ENCODE results near the gene NBAS. TPM values are rescaled to one million over a fixed set of nuclear protein-coding genes. Genes with fewer than 3 reads are reported as not detected.

The NBAS gene
- total and polyA plus RNA-seq, 9 of the 15 experiments (the other 6 are each of a cell fraction or from before 2014, with no cell fraction given), result 15.3 to 94.4 (median 69.9) TPM

- TF ChIP-seq FUS (optimal IDR thresholded peaks at IDR 0.05; ENCODE audit: low read depth, low read length), result no peak
- TF ChIP-seq CBX5 (IDR thresholded peaks at IDR 0.05; ENCODE audit: borderline replicate concordance, low read depth), result no peak
- TF ChIP-seq FOXA3 (CRISPR knock-in tag; conservative IDR thresholded peaks at IDR 0.05 in 1 of 2, IDR thresholded peaks at IDR 0.05 in 1 of 2), result no peak
- no peak for TF ChIP-seq CGGBP1 (CRISPR knock-in tag; IDR thresholded peaks at IDR 0.05)
- TF ChIP-seq ZBTB5 (IDR thresholded peaks at IDR 0.05), result no peak
- TF ChIP-seq, protein P1, sequence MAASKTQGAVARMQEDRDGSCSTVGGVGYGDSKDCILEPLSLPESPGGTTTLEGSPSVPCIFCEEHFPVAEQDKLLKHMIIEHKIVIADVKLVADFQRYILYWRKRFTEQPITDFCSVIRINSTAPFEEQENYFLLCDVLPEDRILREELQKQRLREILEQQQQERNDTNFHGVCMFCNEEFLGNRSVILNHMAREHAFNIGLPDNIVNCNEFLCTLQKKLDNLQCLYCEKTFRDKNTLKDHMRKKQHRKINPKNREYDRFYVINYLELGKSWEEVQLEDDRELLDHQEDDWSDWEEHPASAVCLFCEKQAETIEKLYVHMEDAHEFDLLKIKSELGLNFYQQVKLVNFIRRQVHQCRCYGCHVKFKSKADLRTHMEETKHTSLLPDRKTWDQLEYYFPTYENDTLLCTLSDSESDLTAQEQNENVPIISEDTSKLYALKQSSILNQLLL (CRISPR knock-in tag; IDR thresholded peaks at IDR 0.05; ENCODE audit: borderline replicate concordance), result no peak
- CTCF ChIA-PET (ENCODE audit: low intra/inter-chr PET ratio), result no interaction called here
- ATAC-seq (no peak), DNase-seq (ENCODE audit: extremely low read depth in 1 of 4, low spot score in 3 of 4) (no peak), FAIRE-seq (no peak)
- Histone ChIP-seq H3K9ac (ENCODE audit: insufficient read depth in 1 of 2, low read depth in 2 of 2, low read length in 2 of 2) (no peak overlapping the region), H3K27me3 (ENCODE audit: control insufficient read depth in 2 of 2, insufficient read depth in 2 of 2, low read length in 2 of 2) (no peaks in the 10 kb centered on the region), H3K9me1 (ENCODE audit: control insufficient read depth, insufficient read depth, low read length) (no peaks in the 10 kb centered on the region), H3K4me1 (replicated peaks in 1 of 2; ENCODE audit: control insufficient read depth in 2 of 2, insufficient read depth in 2 of 2, low read length in 2 of 2) (peaks cover 0 to 15% of the 10 kb centered on the region in 2 experiments; a peak in 2 of 5 replicates), H3K27ac (ENCODE audit: extremely low read depth, low read depth, low read length) (no peak overlapping the region), H3K4me3 (no peak overlapping the region), H4K20me1 (replicated peaks; ENCODE audit: control insufficient read depth, insufficient read depth, low read length) (no peaks in the 10 kb centered on the region), H3K79me2 (ENCODE audit: control insufficient read depth, insufficient read depth, low read length) (no peaks in the 10 kb centered on the region), H3K4me2 (ENCODE audit: insufficient read depth, low read length) (no peak overlapping the region), H3K9me3 (replicated peaks; ENCODE audit: control insufficient read depth, insufficient read depth, low read depth, low read length) (no peaks in the 10 kb centered on the region), H3K36me3 (ENCODE audit: control insufficient read depth, insufficient read depth, low read length) (peaks cover 54% of the 10 kb centered on the region), H2AFZ (ENCODE audit: low read depth, low read length) (no peak overlapping the region)
- no TSS peak for BruUV-seq (replicated peaks)
- 93% methylated on average over 5 of the region's 5 CpGs for WGBS (ENCODE audit: insufficient coverage, low coverage, missing lambda C conversion rate)
- POLR2A ChIA-PET, result no interaction called here
- in situ Hi-C loops (cut with MboI) (no loop called here), intact Hi-C loops (cut with micrococcal nuclease) (no loop called here)
Measured at GRCh38 chr2:15334644-15335326, 226.3 kb downstream of the NBAS start.

All from K562 (cell line).